Measurements from ENCODE around the gene EEFSEC. TPM values are rescaled to one million over a fixed set of nuclear protein-coding genes. Genes with fewer than 3 reads are reported as not detected.

EEFSEC gene
- total RNA-seq, 2 experiments from 2014 or later = 17.7 to 25.3 TPM

DNA sequence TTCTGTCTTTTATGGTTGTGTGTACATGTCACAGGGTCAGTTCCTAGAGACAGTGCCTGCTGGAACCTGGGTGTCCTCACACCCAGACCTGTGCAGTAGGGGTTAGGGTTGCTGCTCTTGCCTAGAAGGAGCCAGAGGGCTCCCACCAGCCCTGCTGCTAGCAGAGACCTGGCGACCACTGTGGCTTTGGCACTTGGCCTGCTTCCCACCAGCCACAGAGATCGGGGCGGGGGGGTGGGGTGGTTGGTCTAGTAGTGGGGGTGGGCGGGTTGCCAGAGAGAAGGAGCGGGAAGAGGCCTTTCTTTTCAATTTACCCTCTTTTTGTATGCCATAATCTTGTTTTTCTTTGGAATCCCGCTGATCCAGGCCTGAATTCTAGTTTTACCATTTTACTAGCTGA, 29.4 kb downstream of the EEFSEC start:
- ChIA-PET POLR2A (no interaction called here), CTCF (ENCODE audit: unreplicated experiment) (no interaction called here)
- no peak for DNase-seq (ENCODE audit: low spot score)
- H2AFZ ChIP-seq (ENCODE audit: low read length) = no peak overlapping the region
- no peaks in the 10 kb centered on the region for H3K9me3 ChIP-seq (ENCODE audit: low read length)
- peaks cover 45% of the 10 kb centered on the region for H3K4me1 ChIP-seq (ENCODE audit: insufficient read depth, low read length, poor library complexity, severe bottlenecking)
- peaks cover 10% of the 10 kb centered on the region; the same call in 1 of the 2 replicates for H3K36me3 ChIP-seq (ENCODE audit: insufficient read depth, low read length)
- no TSS peak for BruUV-seq (replicated peaks)
- intact Hi-C loops (cut with micrococcal nuclease; ENCODE audit: unreplicated experiment) = no loop called here
- peaks cover 47% of the 10 kb centered on the region for H3K79me2 ChIP-seq (ENCODE audit: insufficient read depth, low read depth, low read length)
- no peaks in the 10 kb centered on the region for H3K9me2 ChIP-seq (ENCODE audit: insufficient read depth, low read length)
- 0 out of 2 replicates have a peak, but pooled peaks cover 4% of the 10 kb centered on the region for H4K20me1 ChIP-seq (ENCODE audit: insufficient read depth, low read length)
- no peak overlapping the region for H3K27ac ChIP-seq (ENCODE audit: low read depth, low read length, poor library complexity, severe bottlenecking)
- no peak overlapping the region for H3K4me2 ChIP-seq (ENCODE audit: low read length)
- no peak for TF ChIP-seq EZH2phosphoT487 (IDR thresholded peaks at IDR 0.05; ENCODE audit: borderline replicate concordance, low read depth, low read length)
- no peak for TF ChIP-seq CTCF (conservative IDR thresholded peaks at IDR 0.05; ENCODE audit: low read length)
- H3K4me3 ChIP-seq (ENCODE audit: low read depth, low read length, poor library complexity, severe bottlenecking) = no peak overlapping the region

DNA sequence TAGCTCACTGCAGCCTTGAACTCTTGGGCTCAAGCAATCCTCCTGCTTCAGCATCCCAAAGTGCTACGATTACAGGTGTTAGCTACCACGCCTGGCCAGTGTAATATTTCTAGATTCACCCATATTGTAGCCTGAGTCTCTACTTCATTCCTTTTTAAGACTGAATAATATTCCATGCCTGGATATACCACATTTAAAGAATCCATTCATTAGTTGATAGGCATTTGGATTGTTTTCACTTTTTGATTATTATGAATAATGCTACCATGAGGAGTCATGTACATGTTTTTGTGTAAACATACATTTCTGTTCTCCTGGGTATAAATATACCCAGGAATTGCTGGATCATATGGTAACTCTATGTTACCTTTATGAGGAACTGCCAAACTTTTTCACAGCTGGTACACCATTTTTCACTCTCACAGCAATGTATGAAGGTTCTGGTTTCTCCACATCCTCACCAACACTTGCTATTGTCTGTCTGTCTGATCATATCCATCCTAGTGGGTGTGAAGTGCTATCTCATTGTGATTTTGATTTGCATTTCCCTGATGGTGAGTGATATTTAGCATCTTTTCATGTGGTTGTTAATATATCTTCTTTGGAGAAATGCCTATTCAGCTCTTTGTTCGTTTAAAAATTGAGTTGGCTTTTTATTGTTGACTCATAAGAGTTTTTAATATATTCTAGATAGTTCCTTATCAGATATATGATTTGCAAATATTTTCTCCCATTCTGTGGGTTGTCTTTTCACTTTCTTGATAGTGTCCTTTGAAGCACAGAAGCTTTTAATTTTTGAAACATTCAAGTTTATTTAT, 32.6 kb downstream of the EEFSEC start:
- Histone ChIP-seq H3K9me3 (ENCODE audit: low read length) (no peaks in the 10 kb centered on the region), H3K36me3 (ENCODE audit: insufficient read depth, low read length) (peaks cover 10% of the 10 kb centered on the region; the same call in 1 of the 2 replicates), H3K4me3 (ENCODE audit: low read depth, low read length, poor library complexity, severe bottlenecking) (no peak overlapping the region), H3K4me2 (ENCODE audit: low read length) (no peak overlapping the region), H2AFZ (ENCODE audit: low read length) (no peak overlapping the region), H3K27ac (ENCODE audit: low read depth, low read length, poor library complexity, severe bottlenecking) (no peak overlapping the region), H3K79me2 (ENCODE audit: insufficient read depth, low read depth, low read length) (peaks cover 35% of the 10 kb centered on the region; the same call in 1 of the 2 replicates), H3K9me2 (ENCODE audit: insufficient read depth, low read length) (no peaks in the 10 kb centered on the region), H3K4me1 (ENCODE audit: insufficient read depth, low read length, poor library complexity, severe bottlenecking) (peaks cover 44% of the 10 kb centered on the region), H4K20me1 (ENCODE audit: insufficient read depth, low read length) (no peaks in the 10 kb centered on the region)
- ChIA-PET CTCF (ENCODE audit: unreplicated experiment) (no interaction called here), POLR2A (interaction anchor here (0.5 to 3.6 kb wide), 4 partner anchors 9 to 174 kb away, joined by 3 to 16 read pairs (median 4); no protein-coding TSS in a partner anchor)
- BruUV-seq (replicated peaks) = no TSS peak
- DNase-seq (ENCODE audit: low spot score) = no peak
- TF ChIP-seq CTCF (conservative IDR thresholded peaks at IDR 0.05; ENCODE audit: low read length) (no peak), EZH2phosphoT487 (IDR thresholded peaks at IDR 0.05; ENCODE audit: borderline replicate concordance, low read depth, low read length) (no peak)
- intact Hi-C loops (cut with micrococcal nuclease; ENCODE audit: unreplicated experiment) = no loop called here

- DNase-seq (ENCODE audit: low spot score) = peak; percentile 95
- POLR2A ChIA-PET = interaction anchor here (0.6 to 3.6 kb wide), 2 partner anchors 11 to 54 kb away, joined by 5 to 16 read pairs; no protein-coding TSS in a partner anchor
- Histone ChIP-seq H2AFZ (ENCODE audit: low read length) (no peak overlapping the region), H4K20me1 (ENCODE audit: insufficient read depth, low read length) (no peaks in the 10 kb centered on the region), H3K36me3 (ENCODE audit: insufficient read depth, low read length) (peaks cover 10% of the 10 kb centered on the region; the same call in 1 of the 2 replicates), H3K9me3 (ENCODE audit: low read length) (no peaks in the 10 kb centered on the region), H3K4me2 (ENCODE audit: low read length) (peak overlapping the region; percentile 70), H3K79me2 (ENCODE audit: insufficient read depth, low read depth, low read length) (peaks cover 35% of the 10 kb centered on the region; the same call in 1 of the 2 replicates), H3K9me2 (ENCODE audit: insufficient read depth, low read length) (no peaks in the 10 kb centered on the region), H3K4me3 (ENCODE audit: low read depth, low read length, poor library complexity, severe bottlenecking) (peak overlapping the region; percentile 28), H3K27ac (ENCODE audit: low read depth, low read length, poor library complexity, severe bottlenecking) (peak overlapping the region; percentile 82), H3K4me1 (ENCODE audit: insufficient read depth, low read length, poor library complexity, severe bottlenecking) (peaks cover 44% of the 10 kb centered on the region)
- CTCF ChIA-PET (ENCODE audit: unreplicated experiment) = interaction anchor here (0.6 kb wide), 1 partner anchor 295 kb away, joined by 3 read pairs; no protein-coding TSS in a partner anchor
- no peak for TF ChIP-seq CTCF (conservative IDR thresholded peaks at IDR 0.05; ENCODE audit: low read length)
- no peak for TF ChIP-seq EZH2phosphoT487 (IDR thresholded peaks at IDR 0.05; ENCODE audit: borderline replicate concordance, low read depth, low read length)
- intact Hi-C loops (cut with micrococcal nuclease; ENCODE audit: unreplicated experiment) = no loop called here
- no TSS peak for BruUV-seq (replicated peaks)
Observed at GRCh38 chr3:128187495-128187894, 34.2 kb downstream of the EEFSEC start.

Measured in OCI-LY7 (cell line).